Cardiac muscle cell (in vitro differentiated cells and primary cell): Measurements from ENCODE around the gene PDE4B. TPM values are rescaled to one million over a fixed set of nuclear protein-coding genes. Genes with fewer than 3 reads are reported as not detected.
A peak's percentile ranks its signal among the peaks of the same experiment; 100 is the strongest.
"Not testable (repeated sequence)": the region's sequence is repeated elsewhere in the genome, so short reads cannot be mapped to it uniquely, and the experiment has no call there.

Source experiments
- DNase-seq, 2 donors: peaks; one replicate each; pipeline versions ENCODE4 v3.0.0 to v3.0.0-alpha.2; 2010 to 2017; ENCODE audit warnings: low read depth in 1 of 2, low spot score in 1 of 2
- H3K27ac ChIP-seq: fragments of 200-600 bp; sonication (generic); 2 replicates; pipeline ENCODE4 v1.5.1; 2016
- H3K27me3 ChIP-seq: fragments of 200-600 bp; sonication (generic); 2 replicates; pipeline ENCODE4 v1.6.0; 2016; ENCODE audit warnings: control low read depth
- H3K36me3 ChIP-seq: fragments of 200-600 bp; sonication (generic); 2 replicates; pipeline ENCODE4 v1.5.1; 2016; ENCODE audit warnings: control low read depth
- H3K4me1 ChIP-seq: fragments of 200-600 bp; sonication (generic); 2 replicates; pipeline ENCODE4 v1.8.1; 2017; ENCODE audit warnings: low read depth, mild to moderate bottlenecking, mixed run types
- H3K4me3 ChIP-seq: fragments of 200-600 bp; sonication (generic); 2 replicates; pipeline ENCODE4 v1.5.1; 2016; ENCODE audit warnings: mild to moderate bottlenecking
- H3K9me3 ChIP-seq: fragments of 200-600 bp; sonication (generic); 2 replicates; pipeline ENCODE4 v1.5.1; 2017; ENCODE audit warnings: low read depth, mild to moderate bottlenecking, control low read depth
- polyA plus RNA-seq: library from polyadenylated mRNA; unstranded; fragments of >200 nt; fragmentation: Nextera tagmentation; extraction: Ambion mirVana; gene quantifications from 2 replicates; pipeline ENCODE4 v1.2.1, GENCODE V29; 2016
- total RNA-seq: library from RNA; depleted of rRNA; stranded (reverse); fragments of >200 nt; gene quantifications from 2 replicates; pipeline ENCODE4 v1.2.3, GENCODE V29; 2016
- TF ChIP-seq, protein P1 (sequence below): IDR thresholded peaks from 2 replicates; pipeline ENCODE4 v1.5.1; 2012; ENCODE audit warnings: low read depth, mild to moderate bottlenecking, low read length

PDE4B gene
- total and polyA plus RNA-seq, 2 experiments from 2014 or later = 0.65 to 3.9 TPM

GRCh38 chr1:66315671-66316070 lies 523.0 kb downstream of the PDE4B start:
- H3K9me3 ChIP-seq = no peaks in the 10 kb centered on the region

DNA sequence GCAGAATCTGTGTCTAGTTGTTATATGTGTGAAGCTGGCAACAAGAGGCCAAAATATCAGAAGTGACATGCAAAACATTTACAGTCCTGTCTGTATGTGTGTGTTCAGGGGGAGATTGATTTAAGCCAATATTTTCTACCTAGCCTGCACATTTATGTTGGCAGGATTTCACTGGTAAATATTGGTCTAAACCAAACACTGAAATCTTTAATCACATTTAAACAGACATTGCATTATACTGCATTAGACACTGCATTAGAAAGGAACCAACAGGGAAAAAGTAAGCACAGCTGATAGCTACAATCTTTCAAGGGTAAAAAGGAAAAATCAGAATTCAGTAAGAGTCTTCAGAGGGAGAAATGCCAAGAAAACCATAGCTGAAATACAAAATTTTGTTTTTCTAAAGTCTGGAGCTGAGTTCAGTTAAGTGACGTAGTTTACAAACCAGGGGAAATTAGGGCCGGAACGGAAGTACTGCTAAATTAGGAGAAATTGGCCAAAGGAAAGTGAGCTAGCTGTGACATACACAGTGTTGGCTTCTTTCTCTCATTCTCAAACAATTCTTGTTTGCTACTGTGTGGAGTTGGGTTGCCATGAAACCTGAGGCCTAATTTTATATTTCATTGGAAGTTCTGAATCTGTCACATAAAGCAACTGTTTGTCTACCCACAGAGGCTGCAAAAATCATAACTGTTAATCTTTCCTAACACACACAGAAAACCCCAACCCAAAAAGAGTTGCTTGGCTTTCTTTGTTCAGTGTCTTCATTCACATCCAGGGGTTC lies 524.0 kb downstream of the PDE4B start:
- no peaks in the 10 kb centered on the region for H3K36me3 ChIP-seq
- TF ChIP-seq, protein P1, sequence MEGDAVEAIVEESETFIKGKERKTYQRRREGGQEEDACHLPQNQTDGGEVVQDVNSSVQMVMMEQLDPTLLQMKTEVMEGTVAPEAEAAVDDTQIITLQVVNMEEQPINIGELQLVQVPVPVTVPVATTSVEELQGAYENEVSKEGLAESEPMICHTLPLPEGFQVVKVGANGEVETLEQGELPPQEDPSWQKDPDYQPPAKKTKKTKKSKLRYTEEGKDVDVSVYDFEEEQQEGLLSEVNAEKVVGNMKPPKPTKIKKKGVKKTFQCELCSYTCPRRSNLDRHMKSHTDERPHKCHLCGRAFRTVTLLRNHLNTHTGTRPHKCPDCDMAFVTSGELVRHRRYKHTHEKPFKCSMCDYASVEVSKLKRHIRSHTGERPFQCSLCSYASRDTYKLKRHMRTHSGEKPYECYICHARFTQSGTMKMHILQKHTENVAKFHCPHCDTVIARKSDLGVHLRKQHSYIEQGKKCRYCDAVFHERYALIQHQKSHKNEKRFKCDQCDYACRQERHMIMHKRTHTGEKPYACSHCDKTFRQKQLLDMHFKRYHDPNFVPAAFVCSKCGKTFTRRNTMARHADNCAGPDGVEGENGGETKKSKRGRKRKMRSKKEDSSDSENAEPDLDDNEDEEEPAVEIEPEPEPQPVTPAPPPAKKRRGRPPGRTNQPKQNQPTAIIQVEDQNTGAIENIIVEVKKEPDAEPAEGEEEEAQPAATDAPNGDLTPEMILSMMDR = no peak
- no peak overlapping the region for H3K27ac ChIP-seq
- H3K27me3 ChIP-seq = no peaks in the 10 kb centered on the region
- DNase-seq = peak in 1 of 2 donors; percentile 68
- no peaks in the 10 kb centered on the region for H3K4me1 ChIP-seq
- no peak overlapping the region for H3K4me3 ChIP-seq
- H3K9me3 ChIP-seq = no peaks in the 10 kb centered on the region

More at GRCh38 chr1:66315671-66316070, 523.0 kb downstream of the PDE4B start:
- no peak overlapping the region for H3K27ac ChIP-seq
- TF ChIP-seq, protein P1 = no peak
- no peaks in the 10 kb centered on the region for H3K4me1 ChIP-seq
- no peak for DNase-seq
- no peaks in the 10 kb centered on the region for H3K27me3 ChIP-seq
- H3K4me3 ChIP-seq = no peak overlapping the region
- no peaks in the 10 kb centered on the region for H3K36me3 ChIP-seq

DNA sequence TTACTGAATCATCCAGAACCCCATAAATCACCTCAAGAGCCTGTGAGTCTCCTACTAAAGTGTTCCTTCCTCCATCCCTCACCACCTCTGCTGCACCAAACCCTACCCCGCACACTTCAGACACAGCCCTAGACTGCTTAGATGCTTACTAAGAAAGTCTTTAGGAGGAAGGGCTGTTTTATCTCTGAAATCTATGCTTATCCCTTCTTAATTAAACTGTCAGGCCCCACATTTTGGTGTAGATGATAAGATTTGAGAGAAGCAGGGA lies 524.5 kb downstream of the PDE4B start:
- Histone ChIP-seq H3K4me3 (no peak overlapping the region), H3K27me3 (no peaks in the 10 kb centered on the region), H3K4me1 (no peaks in the 10 kb centered on the region), H3K9me3 (no peaks in the 10 kb centered on the region), H3K36me3 (no peaks in the 10 kb centered on the region), H3K27ac (no peak overlapping the region)
- DNase-seq = no peak
- TF ChIP-seq, protein P1 = no peak

- Histone ChIP-seq H3K4me1 (no peaks in the 10 kb centered on the region), H3K27me3 (no peaks in the 10 kb centered on the region), H3K36me3 (no peaks in the 10 kb centered on the region), H3K9me3 (no peaks in the 10 kb centered on the region), H3K4me3 (no peak overlapping the region), H3K27ac (no peak overlapping the region)
- DNase-seq = no peak
- TF ChIP-seq, protein P1 = no peak
Observed at GRCh38 chr1:66320231-66320630, 527.5 kb downstream of the PDE4B start.

- H3K9me3 ChIP-seq, H3K27ac ChIP-seq, H3K4me1 ChIP-seq, H3K4me3 ChIP-seq, H3K27me3 ChIP-seq, H3K36me3 ChIP-seq: not testable (repeated sequence)
- peak in 1 of 2 donors; percentile 44 for DNase-seq
Observed at GRCh38 chr1:66322462-66322861, 529.8 kb downstream of the PDE4B start.

DNA sequence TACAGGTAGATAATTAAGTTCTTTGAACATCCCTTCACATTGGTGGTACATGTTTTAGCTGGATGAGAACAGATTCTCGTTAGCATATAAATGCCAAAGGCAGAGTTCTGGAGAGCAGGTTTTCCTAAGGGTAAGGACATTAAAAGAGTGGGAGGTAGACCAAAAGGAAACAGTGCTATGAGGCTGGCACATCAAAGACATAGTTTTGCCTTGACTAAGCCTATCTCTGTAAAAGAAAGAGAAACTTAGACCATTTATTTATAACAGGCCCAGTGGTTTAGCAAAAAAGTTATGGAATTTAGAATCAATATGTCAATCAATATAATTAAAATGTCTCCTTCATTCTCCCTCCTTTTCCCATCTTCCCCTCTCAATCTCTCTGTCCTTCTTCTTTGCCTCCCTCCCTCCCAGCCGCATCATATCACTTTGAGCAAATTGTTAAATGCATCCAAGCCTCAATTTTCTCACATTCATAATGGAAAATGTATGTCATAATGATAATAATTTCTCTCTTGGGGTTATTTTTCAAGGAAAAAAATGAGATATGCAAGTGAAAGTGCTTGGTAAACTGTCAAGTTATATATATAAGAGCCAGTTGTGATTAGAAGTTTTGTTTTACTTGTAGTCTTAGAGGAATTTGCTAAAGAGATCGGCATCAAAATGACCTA lies 531.4 kb downstream of the PDE4B start:
- Histone ChIP-seq H3K9me3 (no peaks in the 10 kb centered on the region), H3K4me1 (no peaks in the 10 kb centered on the region), H3K4me3 (no peak overlapping the region), H3K27me3 (no peaks in the 10 kb centered on the region), H3K27ac (no peak overlapping the region), H3K36me3 (no peaks in the 10 kb centered on the region)
- DNase-seq = no peak
- TF ChIP-seq, protein P1 = no peak
